OCI-M2 (cell line): ENCODE measurements around the gene CPVL.
"Not testable (repeated sequence)": the region's sequence is repeated elsewhere in the genome, so short reads cannot be mapped to it uniquely, and the experiment has no call there.

Experiments used
- DNase-seq: peaks from one replicate; lab custom pipeline; 2025; ENCODE audit not compliant: unreplicated experiment; lab: John Stamatoyannopoulos, UW

Gene CPVL

GRCh38 chr7:29120955-29121354 is 25.4 kb downstream of the CPVL start:
- DNase-seq: no peak

DNA sequence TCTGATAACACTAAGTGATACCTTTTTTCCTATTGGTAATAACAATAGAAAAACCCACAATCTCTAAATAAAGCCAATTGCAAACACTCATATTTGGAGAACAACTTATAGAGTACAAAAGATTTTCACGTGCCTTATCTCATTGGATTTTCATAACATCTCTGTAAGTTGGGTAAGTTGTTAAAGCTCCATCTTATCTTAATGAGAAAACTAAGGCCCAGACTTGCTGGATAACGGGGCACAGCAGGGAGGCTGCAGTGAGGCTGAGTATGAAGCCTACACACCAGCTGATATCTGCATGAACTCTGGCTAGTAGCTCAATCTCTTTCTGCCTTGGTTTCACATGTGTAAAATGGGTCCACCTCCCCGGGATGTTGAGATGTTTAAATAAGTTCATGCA is 26.8 kb downstream of the CPVL start:
- no peak for DNase-seq

GRCh38 chr7:29116361-29117200 is 29.8 kb downstream of the CPVL start:
- no peak for DNase-seq

GRCh38 chr7:29115753-29116152 is 30.6 kb downstream of the CPVL start:
- DNase-seq: no peak

DNA sequence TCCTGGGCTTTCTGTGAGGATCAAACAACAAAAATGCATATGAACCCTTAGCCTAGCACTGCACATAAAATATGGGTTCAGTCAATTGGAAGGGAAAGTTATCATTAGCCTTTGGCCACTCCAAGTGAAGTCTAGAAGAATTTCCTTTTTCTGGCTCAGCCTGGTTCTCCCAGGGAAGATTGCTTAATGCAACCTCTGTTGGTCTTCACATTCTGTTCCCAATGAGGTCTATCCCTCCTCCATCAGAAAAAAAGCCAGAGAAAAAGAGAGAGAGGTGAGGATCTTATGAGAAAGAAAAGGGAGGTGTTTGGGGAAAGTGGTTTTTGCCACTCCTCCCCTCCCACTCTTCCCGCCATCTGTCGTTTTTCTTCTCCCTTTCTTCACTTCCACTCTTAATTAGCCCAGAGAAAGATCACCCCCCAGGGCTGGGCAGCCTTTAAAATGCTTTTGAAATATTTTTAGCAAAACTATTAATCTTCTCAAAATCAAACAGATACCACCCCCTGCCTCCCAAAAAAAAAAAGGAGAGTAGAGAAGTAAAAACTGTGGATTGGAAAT is 31.1 kb downstream of the CPVL start:
- DNase-seq: no peak

- not testable (repeated sequence) for DNase-seq
These were observed 32.1 kb downstream of the CPVL start for GRCh38 chr7:29114266-29114665.

GRCh38 chr7:29113384-29114102 is 32.8 kb downstream of the CPVL start:
- no peak for DNase-seq

- no peak for DNase-seq
These were observed 33.6 kb downstream of the CPVL start for GRCh38 chr7:29112721-29113120.

DNA sequence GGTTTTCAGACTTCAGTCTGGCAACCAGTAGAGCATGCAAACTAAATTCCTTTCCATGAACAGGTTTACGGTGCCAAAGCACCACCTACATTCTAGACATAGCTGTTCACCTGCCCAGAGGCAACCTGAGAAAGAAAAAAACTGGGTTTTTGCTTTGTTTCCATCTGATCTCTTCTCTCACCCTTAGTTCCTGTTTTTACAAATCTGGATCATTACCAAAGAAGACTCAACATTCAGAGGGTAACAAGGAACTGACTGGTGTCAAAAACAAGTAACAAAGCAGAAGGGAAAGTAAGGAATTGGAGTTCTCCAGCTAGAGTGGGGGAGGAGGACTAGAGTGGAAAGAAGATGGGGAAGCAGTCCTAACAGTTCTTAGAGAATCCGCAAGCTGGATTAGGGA is 36.4 kb downstream of the CPVL start:
- no peak for DNase-seq

DNA sequence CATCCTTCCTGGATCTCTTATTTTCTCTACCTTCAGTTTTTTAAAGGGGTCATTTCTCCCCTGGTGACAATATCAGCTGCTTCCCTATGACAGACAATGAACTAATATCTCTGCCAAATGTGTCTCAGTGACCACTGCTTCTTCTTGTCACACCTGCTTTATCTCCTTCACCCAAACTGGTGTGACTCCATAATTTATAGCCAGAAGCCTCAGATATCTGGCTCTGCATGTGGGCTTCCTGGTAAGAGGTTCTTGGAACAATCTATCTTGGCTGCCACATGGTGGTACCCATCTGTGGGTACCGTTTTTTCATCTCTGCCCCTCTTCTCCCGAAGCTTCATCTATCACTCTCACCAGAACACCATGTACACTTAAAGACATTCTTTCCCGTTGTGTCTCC is 37.0 kb downstream of the CPVL start:
- no peak for DNase-seq

DNA sequence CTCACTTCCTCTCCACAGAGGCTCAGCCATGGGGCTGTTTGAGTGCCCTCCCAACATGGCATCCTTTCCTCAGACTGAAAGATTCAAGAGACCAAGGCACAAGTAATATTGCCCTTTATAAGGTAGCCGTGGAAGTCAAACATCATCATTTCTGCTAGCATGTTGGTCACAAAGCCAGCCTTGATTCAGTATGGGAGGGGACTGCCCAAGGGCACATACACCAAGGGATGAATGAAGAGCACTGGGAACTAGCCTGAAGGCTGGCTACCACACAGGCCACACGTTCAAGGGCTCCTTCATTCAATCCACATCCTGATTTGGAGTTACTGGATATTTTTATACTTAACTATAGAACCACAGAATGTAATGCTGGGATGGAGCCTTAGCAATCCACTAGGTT is 39.3 kb downstream of the CPVL start:
- no peak for DNase-seq

DNA sequence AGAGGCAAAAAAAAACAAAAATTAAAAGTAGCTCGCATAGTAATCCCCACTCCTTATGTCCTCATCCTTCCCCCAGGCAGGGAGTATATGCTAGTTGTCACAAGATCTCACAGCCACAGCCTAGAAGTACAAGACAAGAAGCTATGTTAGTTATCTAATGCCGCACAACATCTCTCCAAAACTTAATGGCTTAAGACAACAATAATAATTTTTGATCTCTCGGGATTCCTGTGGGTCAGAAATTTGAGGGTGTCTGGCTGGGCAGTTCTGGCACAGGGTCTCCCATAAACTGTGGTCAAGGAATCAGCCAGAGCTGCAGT is 39.7 kb downstream of the CPVL start:
- DNase-seq: no peak

DNA sequence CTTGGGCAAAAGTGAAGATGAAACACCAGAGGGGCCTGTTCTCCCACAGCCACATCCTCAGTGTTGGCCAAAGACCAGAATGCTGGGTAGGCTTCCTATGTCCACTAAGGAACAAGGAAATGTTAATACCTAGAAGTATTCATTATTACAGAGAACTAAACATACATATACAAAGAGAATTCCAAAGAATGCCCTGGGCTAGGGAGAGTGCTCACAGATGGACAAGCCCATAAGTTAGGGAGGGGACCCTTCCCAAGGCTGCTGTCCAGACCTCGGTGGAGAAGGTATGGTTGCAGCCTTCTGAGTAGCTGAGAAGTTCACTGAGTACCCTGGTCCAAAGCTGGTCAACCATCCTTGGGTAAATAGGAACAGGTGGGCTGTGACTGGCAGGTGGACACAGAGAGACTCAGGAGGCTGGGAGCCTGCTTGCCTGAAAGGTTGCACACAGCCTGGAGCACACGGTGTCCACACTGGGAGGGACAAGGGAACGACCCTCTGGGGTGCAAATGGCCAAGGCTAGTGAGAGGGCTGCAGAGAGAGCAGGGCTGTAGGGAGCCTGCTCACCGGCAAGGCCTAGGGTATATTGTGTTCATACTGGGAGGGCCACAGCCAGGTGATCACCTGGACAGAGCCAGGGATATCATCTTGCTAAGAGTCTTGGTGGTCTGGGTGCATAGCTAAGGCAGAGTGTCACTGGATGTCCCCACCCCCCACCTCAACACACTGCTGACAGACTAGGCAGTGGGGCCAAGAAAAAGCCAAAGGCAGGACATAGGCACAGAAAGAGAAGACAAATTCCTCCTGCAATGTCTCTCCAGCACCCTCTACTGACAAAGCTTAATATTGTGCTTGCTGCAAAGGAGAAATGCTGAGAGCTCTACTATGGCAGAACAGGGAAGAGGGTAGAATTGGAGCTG is 40.3 kb downstream of the CPVL start:
- DNase-seq: no peak

- DNase-seq: no peak
These were observed 41.1 kb downstream of the CPVL start for GRCh38 chr7:29105191-29105590.

DNA sequence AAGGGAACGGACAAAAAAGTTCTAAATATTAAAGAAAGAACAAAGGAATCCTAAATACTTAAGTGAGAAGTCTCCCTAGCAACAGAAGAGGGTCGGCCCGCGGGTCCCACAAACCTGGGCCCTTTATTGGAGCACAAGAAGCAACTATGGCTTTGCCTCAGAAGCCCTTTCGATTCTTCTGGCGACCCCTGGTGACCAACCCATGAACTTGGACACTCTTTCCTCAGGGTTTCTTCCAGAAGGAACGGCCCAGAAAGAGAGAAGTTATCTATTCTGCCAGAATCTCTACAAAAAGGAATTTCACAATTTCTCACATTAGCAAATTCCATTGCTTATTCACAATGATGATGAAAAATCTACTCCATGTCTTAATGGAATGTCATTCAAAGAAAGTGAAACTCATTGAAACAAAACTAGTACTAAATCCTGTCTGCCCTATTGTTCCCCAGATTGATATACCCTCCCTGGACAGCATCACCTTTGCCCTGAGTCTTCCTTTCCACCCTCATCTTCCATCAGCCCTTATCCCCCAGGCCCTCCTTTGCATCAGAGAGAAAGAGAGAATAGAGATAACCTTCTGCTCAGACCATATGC is 43.7 kb downstream of the CPVL start:
- DNase-seq: no peak

GRCh38 chr7:29100924-29101323 is 45.4 kb downstream of the CPVL start:
- DNase-seq: no peak

GRCh38 chr7:29099896-29100847 is 46.2 kb downstream of the CPVL start:
- no peak for DNase-seq

GRCh38 chr7:29096446-29096730 is 49.9 kb downstream of the CPVL start:
- DNase-seq: no peak

DNA sequence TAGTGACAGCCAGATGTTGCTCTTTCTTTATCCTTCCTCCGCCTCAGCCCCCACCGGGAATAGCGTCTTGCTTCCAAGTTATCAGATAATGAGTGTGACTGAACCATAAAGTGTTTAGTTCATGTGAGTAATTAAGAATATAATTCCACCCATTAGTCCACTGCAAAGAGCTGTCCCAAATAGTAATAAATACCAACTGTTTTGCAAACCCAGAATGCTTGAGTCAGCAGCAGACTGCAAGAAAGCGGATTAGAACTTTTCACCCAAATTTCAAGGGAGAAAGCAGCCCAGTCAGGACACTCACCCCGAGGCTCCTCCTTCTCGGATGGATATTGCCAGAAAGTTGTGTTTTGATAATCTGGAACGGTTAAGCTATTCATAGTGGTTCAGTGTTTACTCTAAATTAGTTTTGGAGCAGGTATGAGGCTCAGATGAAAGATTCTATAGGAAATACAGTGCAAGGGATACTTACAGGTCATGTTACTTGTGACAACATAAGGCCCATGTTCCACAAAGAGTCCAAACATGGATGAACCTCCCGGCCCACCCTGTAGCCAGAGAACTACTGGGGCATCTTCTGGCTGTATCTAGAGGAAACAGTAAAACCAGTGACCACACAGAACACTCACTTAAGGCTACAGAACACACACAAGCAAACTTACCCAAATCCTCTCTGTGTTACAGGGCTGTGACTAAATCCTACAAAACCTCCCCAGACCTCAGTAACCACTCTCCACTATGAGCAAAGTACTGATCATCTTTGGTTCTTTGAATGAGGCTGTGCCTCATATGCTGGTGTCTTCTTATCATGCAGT is 50.5 kb downstream of the CPVL start:
- DNase-seq: no peak
